ENCODE data around the gene INSC.

INSC gene

DNA sequence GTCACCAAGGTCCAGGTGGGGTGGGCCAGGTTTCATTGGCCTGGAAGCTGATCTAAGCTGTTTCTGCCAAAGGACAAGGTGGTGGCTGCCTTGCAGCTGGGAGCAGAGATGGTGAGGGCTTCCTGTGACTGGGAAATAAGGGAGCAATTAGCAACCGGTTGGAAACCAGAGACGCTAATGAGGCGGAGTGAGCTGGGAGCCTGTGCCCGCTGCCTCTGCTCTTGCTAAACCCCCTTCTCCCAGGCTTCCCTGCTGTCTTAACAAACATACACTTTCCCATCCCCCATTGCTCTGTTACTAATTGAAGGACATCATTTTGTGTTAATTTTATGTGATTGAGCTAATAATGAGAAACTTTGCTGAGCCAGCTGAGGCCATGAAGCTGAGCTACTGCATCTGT lies 121.8 kb downstream of the INSC start:
- H3K9me3 ChIP-seq (ENCODE audit: severe bottlenecking), result no peaks in the 10 kb centered on the region
- no peak overlapping the region for H3K27ac ChIP-seq
- H3K27me3 ChIP-seq (ENCODE audit: insufficient read depth, low read depth, severe bottlenecking), result no peaks in the 10 kb centered on the region
- no peak overlapping the region for H3K4me3 ChIP-seq (ENCODE audit: low read depth, low read length)
- TF ChIP-seq, protein P1, sequence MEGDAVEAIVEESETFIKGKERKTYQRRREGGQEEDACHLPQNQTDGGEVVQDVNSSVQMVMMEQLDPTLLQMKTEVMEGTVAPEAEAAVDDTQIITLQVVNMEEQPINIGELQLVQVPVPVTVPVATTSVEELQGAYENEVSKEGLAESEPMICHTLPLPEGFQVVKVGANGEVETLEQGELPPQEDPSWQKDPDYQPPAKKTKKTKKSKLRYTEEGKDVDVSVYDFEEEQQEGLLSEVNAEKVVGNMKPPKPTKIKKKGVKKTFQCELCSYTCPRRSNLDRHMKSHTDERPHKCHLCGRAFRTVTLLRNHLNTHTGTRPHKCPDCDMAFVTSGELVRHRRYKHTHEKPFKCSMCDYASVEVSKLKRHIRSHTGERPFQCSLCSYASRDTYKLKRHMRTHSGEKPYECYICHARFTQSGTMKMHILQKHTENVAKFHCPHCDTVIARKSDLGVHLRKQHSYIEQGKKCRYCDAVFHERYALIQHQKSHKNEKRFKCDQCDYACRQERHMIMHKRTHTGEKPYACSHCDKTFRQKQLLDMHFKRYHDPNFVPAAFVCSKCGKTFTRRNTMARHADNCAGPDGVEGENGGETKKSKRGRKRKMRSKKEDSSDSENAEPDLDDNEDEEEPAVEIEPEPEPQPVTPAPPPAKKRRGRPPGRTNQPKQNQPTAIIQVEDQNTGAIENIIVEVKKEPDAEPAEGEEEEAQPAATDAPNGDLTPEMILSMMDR (IDR thresholded peaks at IDR 0.05; ENCODE audit: low read depth, low read length), result no peak
- no peak for DNase-seq
- no peaks in the 10 kb centered on the region for H3K36me3 ChIP-seq

DNA sequence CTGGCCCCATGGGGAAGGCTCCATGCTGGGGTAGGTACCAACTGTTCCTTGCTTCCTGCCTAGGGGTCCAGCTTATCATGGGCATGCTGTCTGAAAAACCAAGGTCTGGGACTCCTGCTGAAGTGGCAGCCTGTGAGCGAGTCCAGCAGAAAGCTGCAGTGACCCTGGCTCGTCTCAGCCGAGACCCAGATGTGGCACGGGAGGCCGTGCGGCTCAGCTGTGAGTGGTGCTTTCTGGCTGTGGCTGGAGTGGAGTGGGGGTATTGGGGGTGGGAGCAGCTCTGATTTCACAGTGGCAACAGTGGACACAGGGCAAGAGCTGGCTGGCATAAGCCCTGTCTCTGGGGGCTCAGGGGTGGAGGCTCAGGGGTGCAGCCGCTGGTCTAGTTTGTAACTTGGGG lies 124.1 kb downstream of the INSC start:
- no peak overlapping the region for H3K27ac ChIP-seq
- no peaks in the 10 kb centered on the region for H3K36me3 ChIP-seq
- no peaks in the 10 kb centered on the region for H3K9me3 ChIP-seq (ENCODE audit: severe bottlenecking)
- H3K27me3 ChIP-seq (ENCODE audit: insufficient read depth, low read depth, severe bottlenecking), result no peaks in the 10 kb centered on the region
- no peak for DNase-seq
- H3K4me3 ChIP-seq (ENCODE audit: low read depth, low read length), result no peak overlapping the region
- TF ChIP-seq, protein P1 (IDR thresholded peaks at IDR 0.05; ENCODE audit: low read depth, low read length), result no peak

DNA sequence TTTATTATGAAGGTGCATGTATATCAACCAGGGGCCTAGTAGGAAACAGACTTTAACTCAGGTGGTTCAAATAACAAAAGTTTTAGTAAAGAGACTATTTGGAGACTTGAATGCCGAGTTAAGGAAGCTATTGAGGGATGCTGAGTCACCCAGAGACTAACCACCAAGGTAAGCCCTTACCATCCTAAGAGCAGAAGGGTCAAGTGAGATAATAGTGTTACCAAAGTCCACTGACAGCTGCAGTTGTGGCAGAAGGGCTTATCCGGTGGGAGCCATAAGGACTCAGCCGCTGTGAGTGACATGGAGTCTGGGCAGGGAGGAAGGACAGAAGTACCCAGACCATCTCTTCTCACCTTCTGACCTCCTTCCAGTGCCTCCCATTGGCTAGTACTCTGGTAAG lies 134.0 kb downstream of the INSC start:
- TF ChIP-seq, protein P1 (IDR thresholded peaks at IDR 0.05; ENCODE audit: low read depth, low read length), result no peak
- no peaks in the 10 kb centered on the region for H3K27me3 ChIP-seq (ENCODE audit: insufficient read depth, low read depth, severe bottlenecking)
- H3K27ac ChIP-seq, result no peak overlapping the region
- no peaks in the 10 kb centered on the region for H3K9me3 ChIP-seq (ENCODE audit: severe bottlenecking)
- no peak overlapping the region for H3K4me3 ChIP-seq (ENCODE audit: low read depth, low read length)
- peak; percentile 35 for DNase-seq
- no peaks in the 10 kb centered on the region for H3K36me3 ChIP-seq

DNA sequence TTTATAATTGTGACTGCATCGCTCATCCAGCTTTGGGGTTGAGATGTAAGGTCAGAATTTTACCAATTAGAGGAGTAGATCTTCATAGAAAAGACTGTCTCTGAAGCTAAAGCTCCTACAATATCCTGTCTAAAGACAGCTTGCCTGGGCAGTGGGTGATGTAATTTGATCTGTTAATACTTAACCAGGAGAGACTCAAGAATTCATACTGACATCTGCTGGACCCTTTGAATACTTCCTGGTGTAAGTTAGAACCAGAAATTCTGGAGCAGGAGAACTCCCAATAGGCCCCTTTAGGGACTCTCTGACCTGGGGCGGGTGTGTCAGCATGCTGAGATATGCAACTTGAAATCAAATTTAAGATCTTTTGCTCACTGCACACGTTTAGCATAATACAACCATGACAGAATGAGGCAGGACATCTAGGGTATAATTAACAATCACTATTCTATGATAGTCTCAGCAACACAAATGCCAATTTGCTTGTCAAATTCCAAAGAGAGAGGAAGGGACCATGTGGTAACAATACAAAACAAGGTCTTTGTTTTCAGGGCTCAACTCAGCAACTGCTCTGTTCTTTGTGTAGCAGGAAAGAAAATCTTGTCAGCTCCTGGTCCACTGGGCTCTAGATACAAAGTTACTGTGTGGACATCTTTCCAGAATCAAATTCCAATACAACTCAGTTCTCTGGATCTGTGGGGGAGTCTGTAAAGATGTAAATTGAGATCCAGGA lies 143.9 kb downstream of the INSC start:
- H3K27ac ChIP-seq, result no peak overlapping the region
- TF ChIP-seq, protein P1 (IDR thresholded peaks at IDR 0.05; ENCODE audit: low read depth, low read length), result no peak
- no peak overlapping the region for H3K4me3 ChIP-seq (ENCODE audit: low read depth, low read length)
- no peaks in the 10 kb centered on the region for H3K27me3 ChIP-seq (ENCODE audit: insufficient read depth, low read depth, severe bottlenecking)
- no peaks in the 10 kb centered on the region for H3K36me3 ChIP-seq
- peak; percentile 34 for DNase-seq
- no peaks in the 10 kb centered on the region for H3K9me3 ChIP-seq (ENCODE audit: severe bottlenecking)

DNA sequence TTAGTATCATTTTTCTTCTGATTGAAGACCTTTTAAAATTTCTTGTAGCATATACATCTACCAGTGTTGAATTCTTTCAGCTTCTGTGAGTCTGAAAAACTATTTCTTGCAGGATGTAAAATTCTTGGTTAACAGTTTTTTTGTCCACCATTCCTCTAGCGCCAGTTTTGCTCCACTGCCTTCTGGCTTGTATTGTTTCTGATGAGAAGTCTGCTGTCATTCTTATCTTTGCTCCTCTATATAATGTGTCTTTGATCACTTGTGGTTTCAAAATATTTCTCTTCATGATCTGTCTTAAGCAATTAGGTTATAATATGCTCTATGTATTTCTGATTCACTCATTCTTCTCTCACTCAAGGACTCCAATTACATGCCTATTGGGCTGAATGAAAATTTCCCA lies 152.3 kb downstream of the INSC start:
- TF ChIP-seq, protein P1 (IDR thresholded peaks at IDR 0.05; ENCODE audit: low read depth, low read length), result no peak
- DNase-seq, result no peak
- no peaks in the 10 kb centered on the region for H3K9me3 ChIP-seq (ENCODE audit: severe bottlenecking)
- H3K27me3 ChIP-seq (ENCODE audit: insufficient read depth, low read depth, severe bottlenecking), result no peaks in the 10 kb centered on the region
- no peaks in the 10 kb centered on the region for H3K36me3 ChIP-seq
- H3K4me3 ChIP-seq (ENCODE audit: low read depth, low read length), result no peak overlapping the region
- H3K27ac ChIP-seq, result no peak overlapping the region

DNA sequence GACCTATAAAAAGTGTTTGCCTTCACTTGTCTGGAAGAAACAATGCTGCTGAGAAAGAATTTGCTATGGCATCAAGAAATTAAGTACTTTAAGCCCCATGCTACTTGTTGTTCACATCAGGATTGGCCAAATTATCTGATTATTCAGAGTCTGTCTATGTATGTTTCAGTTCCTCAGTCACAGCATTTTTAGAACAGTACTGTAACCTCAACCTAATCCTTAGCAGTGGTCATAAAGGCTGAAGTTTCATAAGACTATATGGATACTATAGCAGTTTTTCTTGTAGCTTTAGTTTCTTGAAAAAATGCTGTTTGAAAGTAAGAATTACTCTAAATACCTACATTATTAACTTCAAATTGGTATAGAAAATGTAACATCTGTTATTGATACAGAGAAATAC lies 153.9 kb downstream of the INSC start:
- H3K9me3 ChIP-seq (ENCODE audit: severe bottlenecking), result no peaks in the 10 kb centered on the region
- no peaks in the 10 kb centered on the region for H3K27me3 ChIP-seq (ENCODE audit: insufficient read depth, low read depth, severe bottlenecking)
- H3K4me3 ChIP-seq (ENCODE audit: low read depth, low read length), result no peak overlapping the region
- H3K27ac ChIP-seq, result no peak overlapping the region
- TF ChIP-seq, protein P1 (IDR thresholded peaks at IDR 0.05; ENCODE audit: low read depth, low read length), result no peak
- H3K36me3 ChIP-seq, result no peaks in the 10 kb centered on the region
- DNase-seq, result no peak
